Measurements from ENCODE around the gene PDE6D.

PDE6D gene

GRCh38 chr2:231780909-231781797, at the start of gene PDE6D:
PDE6D (minus strand) TSS chr2:231781282; CDS start chr2:231781114, 168 bp downstream.
- DNase-seq, result peak; percentile 96

DNA sequence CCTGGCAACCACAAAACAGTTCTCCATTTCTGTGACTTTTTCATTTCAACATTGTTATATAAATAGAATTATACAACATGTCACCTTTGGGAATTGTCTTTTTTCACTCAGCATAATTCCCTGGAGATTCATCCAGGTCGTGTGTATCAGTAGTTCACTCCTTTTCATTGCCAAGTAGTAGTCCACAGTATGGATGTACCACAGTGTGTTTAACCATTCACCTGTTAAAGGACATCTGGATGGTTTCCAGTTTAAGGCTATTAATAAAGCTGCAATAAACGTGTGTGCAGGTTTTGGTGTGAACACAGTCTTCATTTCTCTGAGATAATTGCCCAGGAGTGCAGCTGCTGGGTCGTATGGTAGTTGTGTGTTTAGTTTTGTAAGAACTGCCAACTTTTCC, 40.8 kb upstream of the PDE6D start:
- DNase-seq, result no peak

DNA sequence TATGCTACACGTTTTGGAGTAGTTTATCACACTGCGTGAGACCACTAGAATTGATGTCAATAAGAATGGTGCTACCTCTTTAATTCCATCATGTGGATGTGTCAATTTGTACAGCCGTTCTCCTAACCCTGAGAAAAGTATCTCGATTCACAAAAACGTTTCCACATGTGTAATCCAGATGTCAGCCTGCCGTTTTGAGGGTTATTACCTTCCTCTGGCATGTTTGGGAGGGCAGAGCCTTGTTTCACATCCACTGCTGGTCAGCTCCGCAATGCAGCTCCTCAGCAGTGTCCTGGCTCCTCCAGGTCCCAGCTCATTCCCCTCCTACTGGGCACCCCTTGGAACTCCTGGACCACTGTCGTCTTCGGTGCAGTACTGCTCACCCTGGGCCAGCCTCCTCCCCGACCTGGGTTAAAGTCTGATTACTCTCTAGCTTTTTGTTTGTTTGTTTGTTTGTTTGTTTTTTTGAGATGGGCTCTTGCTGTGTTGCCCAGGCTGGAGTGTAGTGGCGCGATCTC, 39.8 kb upstream of the PDE6D start:
- no peak for DNase-seq

DNA sequence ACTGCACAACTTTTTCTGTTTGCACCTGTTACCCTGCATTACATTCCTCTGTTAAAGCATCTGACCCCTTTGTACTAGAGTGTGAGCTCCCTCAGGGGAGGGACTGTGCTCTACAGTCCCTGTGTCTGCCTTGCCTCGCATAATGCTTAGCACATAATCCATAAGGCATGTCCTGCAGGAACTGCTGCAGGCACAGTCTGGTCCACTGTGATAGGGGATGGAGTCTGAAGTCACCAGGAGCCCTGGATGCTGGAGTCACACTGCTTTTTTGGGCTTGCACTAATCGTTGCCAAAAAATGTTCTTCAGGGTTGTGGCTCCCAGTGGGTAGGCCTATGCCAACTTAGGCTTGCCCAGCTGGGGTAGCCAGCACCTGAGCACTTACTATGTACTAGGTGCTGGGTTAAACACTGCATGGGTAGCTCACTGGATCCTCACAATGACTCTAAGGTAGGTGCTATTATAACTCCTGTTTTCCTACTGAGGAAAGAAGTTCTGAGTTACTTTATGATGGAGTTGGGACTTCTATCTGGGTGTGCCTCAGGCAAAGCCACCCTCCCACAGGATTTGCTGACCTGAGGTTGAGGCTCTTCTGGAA, 38.5 kb upstream of the PDE6D start:
- DNase-seq, result no peak

- DNase-seq, result no peak
Observed at GRCh38 chr2:231816327-231817026, 35.4 kb upstream of the PDE6D start.

GRCh38 chr2:231810905-231811304, 29.8 kb upstream of the PDE6D start:
- DNase-seq, result no peak

- no peak for DNase-seq
Observed at GRCh38 chr2:231807020-231807419, 25.9 kb upstream of the PDE6D start.

DNA sequence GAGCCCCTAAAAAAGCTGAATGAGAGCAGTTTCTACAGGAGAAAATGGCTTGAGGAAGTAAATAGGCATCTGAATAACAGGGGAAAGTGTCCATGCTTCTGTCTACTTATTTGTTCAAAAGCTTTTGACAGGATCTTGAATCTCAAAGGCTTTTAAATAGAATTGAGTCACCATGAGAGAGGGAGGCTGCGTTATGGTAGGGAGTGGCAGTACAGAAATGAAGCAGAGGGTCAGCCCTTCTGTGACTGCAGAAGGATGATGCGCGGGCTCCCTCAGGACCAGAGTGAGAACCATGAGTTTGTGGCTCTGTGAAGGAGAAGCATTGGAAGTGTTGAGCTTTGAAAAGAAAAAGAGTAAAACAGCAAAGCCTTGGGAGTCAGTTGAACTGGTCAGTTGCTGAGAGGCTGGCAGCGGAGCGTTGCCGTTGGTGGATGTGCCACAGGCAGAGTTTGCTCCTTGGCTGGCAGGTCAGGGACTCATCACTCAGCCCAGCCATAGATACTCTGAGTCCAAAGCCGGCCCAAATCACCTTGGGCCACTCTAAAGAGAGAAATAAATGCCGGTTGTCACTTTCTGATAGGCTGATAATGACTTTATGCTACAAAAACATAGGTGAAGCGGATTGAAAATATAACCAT, 22.5 kb upstream of the PDE6D start:
- DNase-seq, result no peak

GRCh38 chr2:231800493-231801091, 19.5 kb upstream of the PDE6D start:
- DNase-seq, result no peak

DNA sequence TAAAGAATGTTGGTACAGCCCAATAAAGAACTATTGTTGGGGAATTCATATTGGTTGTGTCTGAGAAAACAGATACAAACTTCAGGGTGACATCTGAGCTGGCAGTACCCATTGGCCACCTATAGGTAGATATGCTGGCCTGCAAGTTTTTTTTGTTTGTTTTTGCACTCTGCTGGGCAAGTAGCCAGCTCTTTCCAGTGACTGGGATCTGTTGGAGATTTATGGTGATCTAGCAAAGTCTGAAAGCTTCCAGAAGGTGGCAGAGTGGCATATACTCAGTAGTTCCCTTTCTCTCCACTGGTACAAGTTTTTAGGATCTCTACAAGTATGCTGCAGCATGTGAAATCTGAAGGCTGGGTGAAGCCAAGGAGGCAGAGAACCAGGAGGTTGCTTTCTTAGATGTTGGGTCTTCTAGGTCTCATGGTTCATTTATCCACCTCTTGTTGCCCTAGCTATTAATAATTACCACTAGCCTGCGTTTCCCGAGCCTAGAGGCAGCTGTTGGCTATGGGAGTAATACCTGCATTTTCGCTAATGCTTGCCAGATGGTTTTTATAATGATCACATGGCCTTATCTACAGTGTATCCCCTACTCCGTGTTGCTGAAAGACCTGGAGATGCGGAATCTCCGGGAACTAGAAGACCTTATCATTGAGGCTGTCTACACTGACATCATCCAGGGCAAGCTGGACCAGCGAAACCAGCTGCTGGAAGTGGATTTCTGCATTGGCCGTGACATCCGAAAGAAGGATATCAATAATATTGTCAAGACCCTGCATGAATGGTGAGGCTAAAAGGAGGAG, 14.6 kb upstream of the PDE6D start:
- DNase-seq, result peak; percentile 47

DNA sequence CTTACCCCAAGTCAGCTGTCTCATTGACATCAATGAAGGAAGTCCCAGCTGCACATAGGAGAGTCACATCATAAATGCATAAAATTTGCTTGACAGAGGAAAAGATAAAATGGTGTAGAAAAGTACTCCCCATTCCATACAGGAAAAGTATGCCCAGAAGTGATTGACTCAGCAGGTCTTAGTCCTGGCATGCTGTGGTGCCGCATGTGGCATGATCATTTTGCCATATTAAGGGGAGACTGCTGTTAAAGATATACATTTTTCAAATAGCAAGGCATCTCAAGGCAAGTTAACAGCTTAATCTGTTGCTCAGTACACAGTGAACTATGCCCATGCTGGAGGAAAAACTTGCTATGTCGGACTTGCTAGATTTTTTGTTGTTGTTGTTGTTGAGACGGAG, 13.3 kb upstream of the PDE6D start:
- DNase-seq, result no peak

GRCh38 chr2:231791107-231791506, 10.0 kb upstream of the PDE6D start:
- no peak for DNase-seq

- no peak for DNase-seq
Observed at GRCh38 chr2:231786917-231787292, 5.8 kb upstream of the PDE6D start.

DNA sequence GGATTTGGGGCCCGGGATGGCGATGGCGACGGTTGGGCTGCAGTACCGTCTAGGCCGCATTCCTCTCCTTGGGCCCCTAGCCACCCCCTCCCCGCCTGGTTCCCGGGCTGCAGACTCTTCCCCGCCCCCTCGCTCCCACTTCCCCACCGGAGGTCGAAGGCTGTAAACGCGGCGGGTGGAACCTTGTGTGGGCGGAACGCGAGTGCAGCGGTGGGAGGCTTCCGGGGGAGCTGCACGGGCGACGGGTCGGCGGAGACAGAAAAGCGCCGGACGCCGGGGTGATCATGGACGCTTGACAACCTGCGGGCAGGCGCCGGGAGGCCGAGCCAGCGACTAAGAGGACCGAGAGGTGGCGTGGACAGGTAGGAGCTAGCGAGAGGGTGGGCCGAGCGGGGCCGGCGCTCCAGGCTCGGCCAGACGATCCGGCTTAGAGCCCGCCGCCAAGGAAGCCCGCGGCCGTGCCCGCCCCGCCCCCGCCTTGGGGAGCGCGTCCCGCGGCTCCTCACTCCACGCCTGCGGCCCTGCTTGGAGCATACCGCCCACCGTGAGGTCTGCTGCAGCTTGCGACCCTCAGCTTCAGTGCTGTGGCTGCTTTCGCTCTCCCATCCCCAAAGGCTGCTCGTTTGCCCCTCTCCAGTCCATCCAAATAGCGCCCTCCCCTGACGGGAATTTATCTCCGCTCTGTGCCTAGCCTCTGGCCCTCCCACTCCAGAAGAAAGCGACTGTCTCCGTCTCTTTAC, 5.3 kb upstream of the PDE6D start, which contains the start of gene COPS7B:
TSS of gene COPS7B (plus strand) at position 269 of the 740 bp plus-strand sequence. CDS start 2,126 bp downstream, outside the sequence.
- peak; percentile 67 for DNase-seq

GRCh38 chr2:231785822-231786176, 4.7 kb upstream of the PDE6D start:
- no peak for DNase-seq

DNA sequence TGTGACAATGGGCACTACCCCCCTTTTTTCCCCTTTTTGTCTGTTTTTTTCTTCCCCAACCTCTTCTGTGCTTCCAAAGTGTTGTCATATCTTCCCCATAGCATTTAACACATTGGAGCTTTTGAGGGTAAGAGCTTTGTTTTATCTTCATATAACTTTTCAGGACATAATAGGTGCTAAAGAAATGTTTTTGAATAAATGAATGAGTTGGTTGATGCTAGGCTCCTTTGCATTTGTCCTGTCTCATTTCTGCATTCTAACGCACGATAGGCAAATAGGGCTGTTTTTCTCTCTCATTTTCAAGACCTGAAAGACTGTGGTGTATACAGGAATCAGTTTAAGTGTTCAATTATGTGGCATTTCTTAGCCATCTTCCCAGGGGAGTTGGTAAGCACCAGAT, 4.3 kb upstream of the PDE6D start:
- no peak for DNase-seq

GRCh38 chr2:231781798-231782726, 980 bp upstream of the PDE6D start:
- no peak for DNase-seq

GRCh38 chr2:231780123-231780908, 766 bp downstream of the PDE6D start:
- DNase-seq, result no peak

Data from NCI-H774 (cell line).